DMS79 (cell line): Measurements from ENCODE around the gene ZMIZ1.

Source experiments
- DNase-seq: peaks from one replicate; lab custom pipeline; 2025; lab: John Stamatoyannopoulos, UW

The ZMIZ1 gene

GRCh38 chr10:79052291-79053080 lies 16.3 kb upstream of the ZMIZ1 start:
- peak; percentile 2 for DNase-seq

GRCh38 chr10:79053081-79053434 lies 15.7 kb upstream of the ZMIZ1 start:
- DNase-seq: no peak

GRCh38 chr10:79053481-79054202 lies 15.1 kb upstream of the ZMIZ1 start:
- no peak for DNase-seq

- no peak for DNase-seq
Measured at GRCh38 chr10:79054203-79055099, 14.3 kb upstream of the ZMIZ1 start.

- DNase-seq: no peak
Measured at GRCh38 chr10:79055100-79055782, 13.5 kb upstream of the ZMIZ1 start.

- no peak for DNase-seq
Measured at GRCh38 chr10:79055892-79056291, 12.9 kb upstream of the ZMIZ1 start.

- no peak for DNase-seq
Measured at GRCh38 chr10:79056361-79056735, 12.4 kb upstream of the ZMIZ1 start.

- no peak for DNase-seq
Measured at GRCh38 chr10:79056736-79057391, 11.9 kb upstream of the ZMIZ1 start.

GRCh38 chr10:79057481-79058275 lies 11.1 kb upstream of the ZMIZ1 start:
- DNase-seq: no peak

GRCh38 chr10:79058899-79059841 lies 9.6 kb upstream of the ZMIZ1 start:
- DNase-seq: no peak

- DNase-seq: no peak
Measured at GRCh38 chr10:79059859-79060379, 8.8 kb upstream of the ZMIZ1 start.

GRCh38 chr10:79060641-79061255 lies 8.0 kb upstream of the ZMIZ1 start:
- no peak for DNase-seq

GRCh38 chr10:79061441-79062315 lies 7.1 kb upstream of the ZMIZ1 start:
- no peak for DNase-seq

GRCh38 chr10:79063071-79063491 lies 5.7 kb upstream of the ZMIZ1 start:
- DNase-seq: no peak

- no peak for DNase-seq
Measured at GRCh38 chr10:79063661-79064492, 4.9 kb upstream of the ZMIZ1 start.

- no peak for DNase-seq
Measured at GRCh38 chr10:79065091-79065551, 3.6 kb upstream of the ZMIZ1 start.

GRCh38 chr10:79065853-79066252 lies 2.9 kb upstream of the ZMIZ1 start:
- DNase-seq: no peak
